CD4-positive, alpha-beta T cell treated with Interleukin-17A for 1 hour (primary cell): ENCODE measurements around the gene PDIA5.
A peak's percentile ranks its signal among the peaks of the same experiment; 100 is the strongest.

Experiments
- DNase-seq: peaks from one replicate; pipeline ENCODE4 v3.0.0-alpha.2; 2020

PDIA5 gene

GRCh38 chr3:123188058-123188457 is 121.2 kb downstream of the PDIA5 start:
- DNase-seq = no peak

DNA sequence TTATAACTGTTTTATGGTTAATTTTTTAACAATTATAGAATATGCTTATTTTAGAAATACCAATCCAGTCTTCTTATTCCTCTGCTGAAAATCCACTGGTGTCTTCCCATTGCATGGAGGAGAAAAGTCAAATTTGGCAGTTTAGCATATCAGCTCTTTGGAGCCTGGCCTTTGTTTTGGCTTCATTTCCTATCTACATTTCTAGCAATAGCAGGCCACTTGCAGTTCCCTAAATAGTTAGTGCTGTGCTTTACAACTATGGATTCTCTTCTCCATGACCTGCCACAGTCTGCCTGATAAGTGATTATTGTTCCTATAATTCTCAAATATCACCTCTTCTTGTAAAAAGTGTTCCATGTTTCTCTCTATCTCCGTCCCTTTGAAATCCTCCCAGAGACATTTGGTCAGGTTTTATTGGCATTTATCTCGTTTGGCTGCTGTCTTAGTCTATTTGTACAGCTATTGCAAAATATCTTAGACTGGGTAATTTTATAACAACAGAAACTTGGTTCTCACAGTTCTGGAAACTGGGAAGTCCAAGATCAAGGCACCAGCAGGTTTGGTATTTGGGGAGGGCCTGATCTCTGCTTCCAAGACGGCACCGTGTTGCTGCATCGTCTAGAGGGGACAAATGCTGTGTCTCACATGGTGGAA is 126.8 kb downstream of the PDIA5 start:
- DNase-seq = no peak

DNA sequence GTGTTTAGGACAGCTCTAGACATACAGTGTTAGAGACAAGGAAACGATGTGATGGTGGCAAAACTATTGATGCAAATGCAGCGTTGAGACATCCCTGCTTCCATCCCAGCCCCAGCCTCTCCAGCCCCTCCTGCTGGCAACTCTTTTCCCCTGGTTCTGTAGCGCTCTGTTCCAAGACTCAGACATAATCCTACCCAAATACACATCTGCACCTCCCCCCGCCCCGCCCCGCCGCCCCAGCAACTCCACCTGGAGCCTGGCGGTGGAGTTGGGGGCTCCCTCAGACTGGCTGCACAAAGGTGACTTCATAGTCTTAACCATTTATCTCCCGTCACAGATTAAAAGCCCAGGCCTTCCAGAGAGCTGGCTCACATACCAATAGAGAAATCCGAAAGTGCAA is 127.7 kb downstream of the PDIA5 start:
- no peak for DNase-seq

DNA sequence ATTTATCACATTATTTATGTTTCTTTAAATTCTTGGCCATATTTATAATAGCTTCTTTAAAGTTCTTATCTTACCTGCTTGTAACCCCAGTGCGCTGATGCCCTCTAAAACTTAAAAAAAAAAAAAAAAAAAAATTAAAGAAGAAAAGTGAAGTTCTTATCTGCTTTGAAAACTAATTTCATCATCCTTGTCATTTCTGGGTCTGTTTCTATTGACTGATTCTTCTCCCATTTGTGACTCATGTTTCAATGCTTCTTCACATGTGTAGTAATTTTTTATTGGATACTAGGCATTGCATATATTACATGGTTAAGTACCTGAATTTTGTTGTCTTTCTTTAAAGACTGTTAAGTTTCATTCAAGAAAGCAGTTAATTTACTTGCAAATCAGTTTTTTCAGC is 131.5 kb downstream of the PDIA5 start:
- DNase-seq = no peak

- DNase-seq = no peak
These were observed 134.4 kb downstream of the PDIA5 start for GRCh38 chr3:123201223-123201556.

- peak; percentile 97 for DNase-seq
These were observed 135.0 kb downstream of the PDIA5 start, which contains the start of gene SEC22A for GRCh38 chr3:123201557-123202427. Gene SEC22A, plus strand, starts transcription at chr3:123201943. Its CDS starts 7,275 bp downstream, at chr3:123209218.

DNA sequence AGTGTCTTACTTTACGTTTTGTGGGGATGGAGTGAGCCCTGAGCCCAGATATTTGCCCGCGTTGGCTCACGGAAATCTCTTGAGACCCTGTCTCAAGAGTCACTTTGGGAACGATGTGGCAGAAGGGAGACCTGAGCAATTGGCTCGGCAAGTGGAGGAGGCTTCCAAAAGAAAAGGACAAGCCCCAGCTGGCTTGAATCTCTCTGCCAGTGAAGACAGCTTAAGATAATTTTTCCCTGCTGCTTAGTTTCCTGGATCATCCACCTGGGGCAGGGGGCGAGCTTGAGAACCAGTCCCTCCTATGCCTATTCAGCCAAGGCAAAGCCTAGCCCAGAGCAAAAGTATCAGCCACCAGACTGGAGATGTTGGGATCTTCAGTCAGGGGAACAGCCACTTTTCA is 135.6 kb downstream of the PDIA5 start:
- DNase-seq = peak; percentile 10
